GM21717 (cell line): ENCODE results near the gene MYLK.

Experiments used
- ATAC-seq: cut with Tn5 transposase; IDR thresholded peaks from one replicate; pipeline ENCODE4 v1.9.1; 2021; ENCODE audit warnings: mild to moderate bottlenecking, moderate library complexity; ENCODE audit not compliant: unreplicated experiment

MYLK gene

DNA sequence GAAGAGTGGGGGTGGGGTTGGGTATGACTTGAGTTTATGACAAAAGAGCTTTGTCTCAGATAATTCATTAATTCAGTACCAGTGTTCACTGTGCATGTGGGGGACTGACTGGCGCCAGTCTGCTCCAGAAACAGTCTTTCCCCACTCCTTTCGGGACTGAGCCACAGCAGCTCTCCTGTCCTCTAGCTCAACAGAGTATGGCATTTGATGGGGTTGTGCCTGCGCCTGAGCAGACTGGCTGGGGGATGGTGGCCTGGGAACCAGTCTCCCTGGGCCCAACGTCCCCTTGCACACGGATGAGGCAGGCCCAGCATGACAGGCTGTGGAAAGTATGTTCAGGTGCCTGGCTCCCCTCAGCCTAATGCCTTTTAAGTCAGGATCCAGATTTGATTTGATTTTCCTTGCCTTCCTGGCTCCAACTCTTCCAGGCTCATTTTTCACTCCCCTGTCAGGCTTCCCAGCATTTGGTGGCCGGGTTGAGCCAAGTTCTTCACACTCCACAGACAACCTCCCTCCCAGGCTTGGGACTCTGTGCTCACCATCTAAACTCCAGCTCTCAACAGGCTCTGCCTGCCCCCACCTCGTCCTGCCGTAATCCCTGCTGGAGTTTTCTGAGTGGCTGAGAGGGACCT lies 105.0 kb downstream of the MYLK start:
- ATAC-seq, result no peak

GRCh38 chr3:123778525-123778924 lies 105.6 kb downstream of the MYLK start:
- no peak for ATAC-seq

DNA sequence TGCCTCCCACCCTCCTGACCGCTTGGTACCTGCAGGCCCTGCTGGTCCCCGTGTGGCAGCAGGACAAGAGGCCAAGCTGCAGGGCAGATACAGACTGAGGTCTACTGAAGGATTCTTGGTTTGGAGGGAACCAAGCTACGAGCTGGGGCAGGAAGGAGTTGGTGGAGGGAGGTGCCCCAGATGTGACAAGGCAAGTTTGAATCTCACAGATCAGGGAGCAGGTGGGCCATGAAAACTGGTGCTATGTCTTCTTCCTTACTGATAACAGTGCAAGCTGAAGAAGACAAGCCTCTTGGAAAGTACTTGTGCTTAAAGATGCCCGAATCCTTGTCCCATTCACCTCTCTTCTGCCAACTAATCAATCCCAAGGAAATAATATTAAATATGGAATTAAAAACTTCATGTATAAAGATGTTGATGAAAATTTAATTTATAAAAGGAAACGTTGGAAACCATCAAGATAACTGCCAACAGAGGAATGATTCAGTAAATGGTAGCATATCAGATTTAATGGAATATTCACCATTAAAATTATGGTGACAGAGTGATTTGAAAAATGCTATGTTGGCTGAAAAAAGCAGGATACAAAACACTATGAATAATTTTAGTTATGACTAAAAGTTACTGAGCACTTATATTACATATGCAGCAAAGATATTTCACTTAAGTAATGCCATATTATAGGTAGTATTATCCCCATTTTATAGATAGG lies 107.9 kb downstream of the MYLK start:
- ATAC-seq, result no peak

DNA sequence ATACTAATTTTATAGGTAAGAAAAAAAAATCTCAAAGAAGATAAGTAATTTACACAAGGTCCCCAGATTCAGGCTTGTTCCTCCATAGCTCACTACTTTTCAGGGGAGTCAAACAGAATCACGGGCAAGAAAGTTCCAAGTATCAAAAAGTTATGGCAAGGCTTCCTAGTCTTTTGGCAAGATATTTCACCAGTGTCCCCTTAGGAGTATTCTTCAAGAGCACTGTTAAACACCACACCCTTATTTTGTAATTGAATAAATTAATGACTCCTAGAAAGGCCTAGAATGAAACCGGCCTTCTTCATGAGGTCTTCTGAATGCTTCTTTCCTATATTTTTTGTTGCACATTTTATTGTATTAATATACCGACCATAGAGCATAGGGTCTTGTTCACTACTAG lies 109.7 kb downstream of the MYLK start:
- no peak for ATAC-seq

GRCh38 chr3:123773681-123774431 lies 110.3 kb downstream of the MYLK start:
- no peak for ATAC-seq

GRCh38 chr3:123769356-123769743 lies 114.8 kb downstream of the MYLK start:
- no peak for ATAC-seq

DNA sequence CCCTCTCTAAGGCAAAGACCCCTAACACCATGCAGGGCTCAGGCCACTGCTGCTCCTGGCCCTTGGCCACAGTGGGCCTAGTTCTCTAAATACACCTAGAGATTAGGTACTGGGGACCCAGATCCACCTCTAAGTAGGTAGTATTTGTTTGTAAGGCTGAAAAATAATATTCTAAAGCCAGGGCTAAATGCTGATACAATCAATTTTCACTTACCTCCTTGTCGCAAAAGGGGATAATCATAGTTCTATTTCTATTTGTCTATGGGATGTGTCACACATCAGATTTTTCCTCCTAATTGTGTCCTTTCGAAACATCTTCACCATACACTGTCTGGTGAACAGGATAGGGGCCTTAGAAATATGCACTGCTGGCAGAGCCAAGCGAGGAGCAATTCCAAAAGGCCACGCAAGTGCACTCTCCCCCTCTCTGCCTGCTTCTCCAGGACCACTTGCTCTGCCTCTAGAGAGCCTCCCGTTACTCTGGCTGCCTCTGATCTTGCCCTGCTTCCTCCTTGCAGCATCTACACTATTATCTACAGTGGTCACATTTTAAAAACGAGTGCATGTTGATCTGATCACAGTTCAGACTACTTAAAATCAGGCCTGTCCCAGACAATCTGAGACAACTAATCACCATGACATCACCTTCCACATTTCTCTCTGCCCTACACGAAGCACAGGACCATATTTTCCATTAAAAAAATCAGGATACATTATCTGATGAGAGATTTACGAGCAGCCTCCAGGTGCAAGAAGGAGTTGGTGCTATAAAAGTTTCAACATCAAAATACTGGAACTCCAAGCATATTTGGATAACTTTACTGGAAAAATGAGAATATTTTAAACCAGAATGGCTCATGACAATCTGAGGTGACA lies 115.4 kb downstream of the MYLK start:
- ATAC-seq, result no peak

DNA sequence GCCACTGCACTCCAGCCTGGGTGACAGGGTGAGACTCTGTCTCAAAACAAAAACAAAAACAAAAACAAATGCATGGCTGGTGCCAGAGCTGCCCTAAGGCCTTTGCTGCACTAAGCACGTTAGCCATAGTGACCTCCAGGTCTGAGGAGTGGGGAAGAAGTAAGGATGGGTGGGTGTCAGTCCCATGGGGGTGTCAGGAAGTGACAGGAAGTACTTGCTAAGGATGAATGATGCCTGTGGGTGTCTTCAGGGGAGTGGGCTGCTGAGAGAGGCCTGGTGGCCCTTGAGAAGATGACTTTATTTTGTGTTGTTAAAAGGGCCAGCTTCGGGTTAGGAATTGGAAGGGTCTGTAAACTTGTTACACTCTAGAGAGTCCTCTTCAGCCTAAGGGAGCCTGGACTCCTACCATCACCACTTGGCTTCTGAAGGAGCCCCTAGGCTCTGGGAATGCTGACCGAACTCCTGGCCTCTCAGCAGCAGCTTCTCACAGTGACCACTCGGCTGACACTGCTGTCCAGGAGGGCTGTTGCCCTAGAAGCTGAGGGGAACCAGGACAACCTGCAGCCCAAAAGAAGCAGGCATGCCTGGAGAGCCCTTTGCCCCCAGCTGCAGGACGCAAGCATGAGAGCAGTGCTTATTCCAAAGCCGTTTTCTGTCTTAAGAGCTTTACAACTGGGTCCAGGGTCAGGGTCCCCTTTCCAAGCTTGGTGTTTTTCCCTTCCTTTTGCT lies 116.4 kb downstream of the MYLK start:
- no peak for ATAC-seq

- ATAC-seq, result no peak
These were observed 117.1 kb downstream of the MYLK start for GRCh38 chr3:123767009-123767372.

GRCh38 chr3:123766193-123767008 lies 117.7 kb downstream of the MYLK start:
- no peak for ATAC-seq

DNA sequence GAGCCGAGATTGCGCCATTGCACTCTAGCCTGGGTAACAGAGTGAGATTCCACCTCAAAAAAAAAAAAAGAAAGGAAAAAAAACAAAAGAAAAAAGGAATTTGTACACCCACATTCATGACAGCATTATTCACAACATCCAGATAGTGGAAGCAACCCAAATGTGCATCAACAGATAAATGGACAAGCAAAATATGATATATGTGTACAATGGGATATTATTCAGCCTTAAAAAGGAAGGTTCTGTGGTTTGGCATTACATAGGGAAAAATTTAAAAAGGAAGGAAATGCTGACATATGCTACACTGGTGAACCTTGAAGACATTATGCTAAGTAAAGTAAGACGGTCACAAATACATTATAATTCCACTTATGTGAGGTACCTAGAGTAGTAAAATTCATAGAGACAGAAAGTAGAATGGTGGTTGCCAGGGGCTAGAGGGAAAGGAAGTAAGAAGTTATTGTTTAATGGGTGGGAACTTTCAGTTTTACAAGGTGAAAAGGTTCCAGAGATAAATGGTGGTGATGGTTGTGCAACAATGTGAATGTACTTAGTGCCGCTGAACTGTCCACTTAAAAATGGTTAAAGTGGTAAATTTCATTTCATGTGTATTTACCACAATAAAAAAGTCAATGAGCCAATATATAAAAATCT lies 118.5 kb downstream of the MYLK start:
- ATAC-seq, result no peak

GRCh38 chr3:123764647-123765046 lies 119.5 kb downstream of the MYLK start:
- ATAC-seq, result no peak

- no peak for ATAC-seq
These were observed 121.3 kb downstream of the MYLK start for GRCh38 chr3:123762805-123763204.

GRCh38 chr3:123760817-123761216 lies 123.3 kb downstream of the MYLK start:
- ATAC-seq, result no peak

DNA sequence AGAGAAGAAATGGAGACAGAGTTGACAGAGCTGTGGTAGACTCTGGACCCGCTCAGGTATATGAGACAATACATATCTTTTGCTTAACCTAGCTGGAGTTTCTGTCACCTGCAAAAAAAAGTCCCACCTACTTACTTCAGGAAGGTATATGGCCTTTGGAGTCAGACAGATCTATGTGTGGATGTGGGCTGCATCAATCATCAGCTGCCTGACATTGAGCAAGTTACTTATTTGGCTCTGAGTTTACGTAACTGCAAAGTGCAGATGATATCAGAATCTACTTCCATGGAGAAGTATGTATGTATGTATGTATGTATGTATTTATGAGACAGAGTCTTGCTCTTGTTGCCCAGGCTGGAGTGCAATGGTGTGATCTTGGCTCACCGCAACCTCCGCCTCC lies 124.3 kb downstream of the MYLK start:
- ATAC-seq, result no peak

GRCh38 chr3:123759311-123759710 lies 124.8 kb downstream of the MYLK start:
- ATAC-seq, result no peak

GRCh38 chr3:123758081-123758564 lies 126.0 kb downstream of the MYLK start:
- ATAC-seq, result no peak

- no peak for ATAC-seq
These were observed 126.7 kb downstream of the MYLK start for GRCh38 chr3:123757281-123757940.
